ENCODE measurements around the gene ZNF185. TPM values are rescaled to one million over a fixed set of nuclear protein-coding genes. Genes with fewer than 3 reads are reported as not detected.

Gene ZNF185
- total RNA-seq, 1 experiment from 2014 or later = 15.8 TPM

- 0 out of 6 replicates have a peak, but pooled peaks of 1 of the 3 experiments have one; percentile 8 for TF ChIP-seq CTCF (IDR thresholded peaks at IDR 0.05 in 2 of 3, conservative IDR thresholded peaks at IDR 0.05 in 1 of 3; ENCODE audit: borderline replicate concordance in 1 of 3, insufficient read depth in 1 of 3, low read depth in 2 of 3, low read length in 2 of 3)
- no peak for TF ChIP-seq SP1 (IDR thresholded peaks at IDR 0.05; ENCODE audit: low read depth)
- TF ChIP-seq ATF3 (IDR thresholded peaks at IDR 0.05) = no peak
- TF ChIP-seq FOSL1 (IDR thresholded peaks at IDR 0.05; ENCODE audit: low read depth) = no peak
- no peak for TF ChIP-seq EGR1 (IDR thresholded peaks at IDR 0.05; ENCODE audit: low read depth)
- TF ChIP-seq POLR2AphosphoS5 (IDR thresholded peaks at IDR 0.05; ENCODE audit: low read depth, low read length) = no peak
- ChIA-PET CTCF (interaction anchor here (0.7 kb wide), 1 partner anchor 12 kb away, joined by 3 read pairs; no protein-coding TSS in a partner anchor), RAD21 (ENCODE audit: low non-redundant PET in 1 of 2, low total read pairs in 2 of 2, uncharacterized antibody in 2 of 2, unreplicated experiment in 2 of 2) (no interaction called here), POLR2A (no interaction called here)
- no peak overlapping the region for H3K9ac ChIP-seq (ENCODE audit: low read length)
- peaks cover 10 to 16% of the 10 kb centered on the region in 2 experiments for H3K4me1 ChIP-seq (ENCODE audit: control insufficient read depth in 1 of 2, insufficient read depth in 2 of 2, low read length in 2 of 2)
- no peak overlapping the region for H2AFZ ChIP-seq (ENCODE audit: low read depth, low read length, poor library complexity, severe bottlenecking)
- no peak for DNase-seq (ENCODE audit: low read depth, low spot score)
- no peak overlapping the region for H3K27ac ChIP-seq (ENCODE audit: low read depth, low read length)
- no peaks in the 10 kb centered on the region for H4K20me1 ChIP-seq (ENCODE audit: insufficient read depth)
- no peaks in the 10 kb centered on the region for H3K79me2 ChIP-seq (ENCODE audit: insufficient read depth, low read length)
- no peaks in the 10 kb centered on the region for H3K36me3 ChIP-seq (ENCODE audit: control insufficient read depth in 1 of 2, insufficient read depth in 2 of 2, low read length in 2 of 2)
- no peaks in the 10 kb centered on the region for H3K9me2 ChIP-seq (ENCODE audit: insufficient read depth)
- intact Hi-C loops (cut with micrococcal nuclease) = no loop called here
- no peak overlapping the region for H3K4me2 ChIP-seq (ENCODE audit: low read length)
- no peaks in the 10 kb centered on the region for H3K27me3 ChIP-seq (ENCODE audit: insufficient read depth, low read length)
- ATAC-seq = no peak
- H3K4me3 ChIP-seq (replicated peaks in 1 of 2; ENCODE audit: low read depth in 1 of 2, low read length in 2 of 2) = no peak overlapping the region
- no peaks in the 10 kb centered on the region for H3K9me3 ChIP-seq (ENCODE audit: control insufficient read depth in 1 of 2, insufficient read depth in 1 of 2, low read depth in 1 of 2, low read length in 2 of 2)
- BruUV-seq (replicated peaks) = no TSS peak
Observed at GRCh38 chrX:152913346-152913745, 15.5 kb downstream of the ZNF185 start.

DNA sequence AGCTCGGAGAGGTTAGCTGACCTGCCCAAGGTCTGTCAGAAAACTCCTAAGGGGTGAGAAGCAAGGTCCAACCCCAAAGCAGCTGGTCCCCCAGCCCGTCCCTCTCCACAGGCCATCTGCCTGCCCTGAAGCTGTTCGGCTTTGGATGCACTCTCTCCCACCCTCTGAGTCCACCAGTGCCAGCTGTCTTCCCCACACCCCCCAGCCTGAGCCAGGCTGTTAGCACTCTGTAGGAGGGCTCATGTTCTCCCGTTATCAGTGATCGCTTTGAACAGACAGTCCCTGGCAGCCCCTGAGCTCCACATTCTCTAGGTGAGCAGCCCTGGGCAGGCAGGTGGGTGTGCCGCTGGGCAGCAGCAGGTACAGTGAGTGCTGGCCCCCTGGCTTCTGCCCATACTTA, 16.0 kb downstream of the ZNF185 start:
- H3K9me2 ChIP-seq (ENCODE audit: insufficient read depth) = no peaks in the 10 kb centered on the region
- no peak overlapping the region for H3K27ac ChIP-seq (ENCODE audit: low read depth, low read length)
- H3K9ac ChIP-seq (ENCODE audit: low read length) = no peak overlapping the region
- TF ChIP-seq TCF7L2 (IDR thresholded peaks at IDR 0.05; ENCODE audit: borderline replicate concordance, extremely low read depth, insufficient read depth, insufficient read length) (no peak), EZH2phosphoT487 (IDR thresholded peaks at IDR 0.05; ENCODE audit: borderline replicate concordance) (no peak), YY1 (IDR thresholded peaks at IDR 0.05; ENCODE audit: extremely low read depth, insufficient replicate concordance, low read depth, low read length) (no peak), ZFX (IDR thresholded peaks at IDR 0.05) (no peak), ELF1 (IDR thresholded peaks at IDR 0.05; ENCODE audit: borderline replicate concordance, low read depth) (no peak), EZH2 (IDR thresholded peaks at IDR 0.05) (no peak), RAD21 (IDR thresholded peaks at IDR 0.05; ENCODE audit: low read depth) (no peak), JUND (IDR thresholded peaks at IDR 0.05) (no peak), POLR2A (IDR thresholded peaks at IDR 0.05; ENCODE audit: borderline replicate concordance, extremely low read depth, insufficient read depth, insufficient read length) (no peak), FOSL1 (IDR thresholded peaks at IDR 0.05; ENCODE audit: low read depth) (no peak)
- TF ChIP-seq, protein P1, sequence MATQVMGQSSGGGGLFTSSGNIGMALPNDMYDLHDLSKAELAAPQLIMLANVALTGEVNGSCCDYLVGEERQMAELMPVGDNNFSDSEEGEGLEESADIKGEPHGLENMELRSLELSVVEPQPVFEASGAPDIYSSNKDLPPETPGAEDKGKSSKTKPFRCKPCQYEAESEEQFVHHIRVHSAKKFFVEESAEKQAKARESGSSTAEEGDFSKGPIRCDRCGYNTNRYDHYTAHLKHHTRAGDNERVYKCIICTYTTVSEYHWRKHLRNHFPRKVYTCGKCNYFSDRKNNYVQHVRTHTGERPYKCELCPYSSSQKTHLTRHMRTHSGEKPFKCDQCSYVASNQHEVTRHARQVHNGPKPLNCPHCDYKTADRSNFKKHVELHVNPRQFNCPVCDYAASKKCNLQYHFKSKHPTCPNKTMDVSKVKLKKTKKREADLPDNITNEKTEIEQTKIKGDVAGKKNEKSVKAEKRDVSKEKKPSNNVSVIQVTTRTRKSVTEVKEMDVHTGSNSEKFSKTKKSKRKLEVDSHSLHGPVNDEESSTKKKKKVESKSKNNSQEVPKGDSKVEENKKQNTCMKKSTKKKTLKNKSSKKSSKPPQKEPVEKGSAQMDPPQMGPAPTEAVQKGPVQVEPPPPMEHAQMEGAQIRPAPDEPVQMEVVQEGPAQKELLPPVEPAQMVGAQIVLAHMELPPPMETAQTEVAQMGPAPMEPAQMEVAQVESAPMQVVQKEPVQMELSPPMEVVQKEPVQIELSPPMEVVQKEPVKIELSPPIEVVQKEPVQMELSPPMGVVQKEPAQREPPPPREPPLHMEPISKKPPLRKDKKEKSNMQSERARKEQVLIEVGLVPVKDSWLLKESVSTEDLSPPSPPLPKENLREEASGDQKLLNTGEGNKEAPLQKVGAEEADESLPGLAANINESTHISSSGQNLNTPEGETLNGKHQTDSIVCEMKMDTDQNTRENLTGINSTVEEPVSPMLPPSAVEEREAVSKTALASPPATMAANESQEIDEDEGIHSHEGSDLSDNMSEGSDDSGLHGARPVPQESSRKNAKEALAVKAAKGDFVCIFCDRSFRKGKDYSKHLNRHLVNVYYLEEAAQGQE (IDR thresholded peaks at IDR 0.05; ENCODE audit: low read depth) = no peak
- H2AFZ ChIP-seq (ENCODE audit: low read depth, low read length, poor library complexity, severe bottlenecking) = no peak overlapping the region
- no peaks in the 10 kb centered on the region for H3K79me2 ChIP-seq (ENCODE audit: insufficient read depth, low read length)
- H3K9me3 ChIP-seq (ENCODE audit: control insufficient read depth in 1 of 2, insufficient read depth in 1 of 2, low read depth in 1 of 2, low read length in 2 of 2) = no peaks in the 10 kb centered on the region
- H3K4me1 ChIP-seq (ENCODE audit: control insufficient read depth in 1 of 2, insufficient read depth in 2 of 2, low read length in 2 of 2) = peaks cover 10 to 16% of the 10 kb centered on the region in 2 experiments
- H4K20me1 ChIP-seq (ENCODE audit: insufficient read depth) = no peaks in the 10 kb centered on the region
- intact Hi-C loops (cut with micrococcal nuclease) = no loop called here
- ChIA-PET CTCF (no interaction called here), POLR2A (no interaction called here), RAD21 (ENCODE audit: low non-redundant PET in 1 of 2, low total read pairs in 2 of 2, uncharacterized antibody in 2 of 2, unreplicated experiment in 2 of 2) (no interaction called here)
- H3K4me3 ChIP-seq (replicated peaks in 1 of 2; ENCODE audit: low read depth in 1 of 2, low read length in 2 of 2) = no peak overlapping the region
- no peak overlapping the region for H3K4me2 ChIP-seq (ENCODE audit: low read length)
- no TSS peak for BruUV-seq (replicated peaks)
- no peaks in the 10 kb centered on the region for H3K27me3 ChIP-seq (ENCODE audit: insufficient read depth, low read length)
- ATAC-seq (no peak), DNase-seq (ENCODE audit: low read depth, low spot score) (no peak)
- no peaks in the 10 kb centered on the region for H3K36me3 ChIP-seq (ENCODE audit: control insufficient read depth in 1 of 2, insufficient read depth in 2 of 2, low read length in 2 of 2)

Measured in HCT116 (cell line).